ENCODE results near the gene C6orf132.
A peak's percentile ranks its signal among the peaks of the same experiment; 100 is the strongest.

C6orf132 gene

DNA sequence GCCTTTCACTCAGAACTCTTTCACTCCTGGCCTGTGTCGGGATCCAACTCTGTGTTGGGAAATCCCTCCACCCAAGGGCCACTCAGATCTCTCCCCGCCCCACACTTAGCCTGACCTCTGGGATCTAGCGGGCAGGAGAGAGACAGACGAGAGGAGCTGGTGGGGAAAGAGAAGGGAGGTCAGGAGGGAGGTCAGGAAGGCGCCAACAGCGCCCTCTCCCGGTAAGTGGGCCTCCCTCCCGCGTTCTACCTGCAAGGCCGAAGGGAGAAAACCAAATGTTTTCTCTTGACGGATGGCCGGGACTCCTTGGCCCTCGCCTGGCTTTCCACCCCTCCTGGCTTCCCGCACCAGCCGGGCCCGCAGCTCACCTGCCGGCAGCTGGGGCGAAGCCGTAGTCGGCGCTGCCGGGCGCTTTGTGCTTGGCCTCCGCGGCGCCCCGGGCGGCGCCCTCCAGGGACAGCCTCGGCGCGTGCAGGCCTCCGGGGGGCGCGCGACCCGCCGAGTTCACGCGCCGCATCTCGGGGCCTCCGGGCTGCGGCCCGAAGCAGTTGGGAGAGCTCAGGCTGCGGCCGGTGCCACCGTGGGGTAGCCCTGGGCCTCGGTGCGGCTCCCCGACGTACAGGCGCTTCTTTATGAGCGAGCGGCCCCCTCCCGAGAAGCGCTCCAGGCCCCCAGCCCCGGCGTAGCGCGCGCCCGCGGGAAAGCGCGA is 38.2 kb downstream of the C6orf132 start:
- DNase-seq, result no peak

GRCh38 chr6:42103753-42104094 is 38.7 kb downstream of the C6orf132 start:
- DNase-seq, result no peak

DNA sequence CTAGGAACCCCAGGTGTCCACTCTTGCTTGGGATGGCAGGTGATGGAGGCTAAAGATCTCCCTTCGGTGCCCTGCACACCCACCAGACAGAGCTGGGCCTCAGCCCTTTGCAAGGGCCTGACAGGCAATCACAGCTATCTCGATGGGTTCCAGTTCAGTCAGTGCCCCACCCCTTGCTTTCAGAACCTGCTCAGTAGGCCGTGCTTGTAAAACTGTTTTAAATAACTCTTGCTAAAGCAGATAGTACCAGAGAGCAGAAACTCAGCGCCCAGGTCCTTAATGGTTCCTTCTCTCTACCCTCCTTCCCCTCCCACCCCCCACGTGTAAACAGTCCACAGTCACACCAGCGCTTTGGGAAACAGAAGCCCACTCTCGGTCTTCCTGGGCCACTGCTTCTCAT is 39.2 kb downstream of the C6orf132 start:
- DNase-seq, result no peak

- no peak for DNase-seq
These were observed 41.2 kb downstream of the C6orf132 start for GRCh38 chr6:42101186-42101657.

GRCh38 chr6:42100029-42100901 is 42.2 kb downstream of the C6orf132 start:
- DNase-seq, result no peak

DNA sequence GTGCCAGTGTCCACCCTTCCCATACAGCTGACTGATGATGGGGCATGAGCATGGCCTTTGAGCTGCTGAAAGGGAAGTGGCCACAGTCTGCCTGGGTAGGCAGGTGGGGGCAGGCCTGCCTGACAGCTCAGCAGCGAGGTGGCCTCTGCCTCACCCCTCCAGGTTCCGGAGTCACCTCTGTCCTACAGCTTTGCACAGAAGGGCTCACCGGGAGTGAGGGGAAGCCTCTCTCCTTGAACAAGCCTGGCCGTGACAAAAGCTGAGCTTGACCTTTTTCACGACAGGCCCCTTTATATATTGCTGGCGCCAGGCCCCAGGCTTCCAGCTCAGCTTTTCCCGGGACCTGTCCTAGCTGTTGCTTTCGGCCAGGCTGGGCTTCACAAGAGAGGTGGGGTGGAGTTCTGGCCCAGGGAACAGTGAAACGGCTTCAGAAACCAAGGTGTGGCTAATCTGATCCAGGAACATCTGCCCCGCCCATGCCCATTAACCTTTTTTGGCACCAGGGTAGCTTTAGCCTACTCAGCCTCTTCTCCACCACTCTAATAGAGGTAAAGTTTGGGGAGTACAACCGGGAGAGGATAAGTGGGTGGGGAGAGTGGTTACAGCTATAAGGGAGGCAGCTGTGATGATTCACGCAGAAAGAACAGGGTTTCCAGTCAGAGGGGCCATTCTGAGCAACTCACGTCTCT is 42.9 kb downstream of the C6orf132 start:
- DNase-seq, result no peak

DNA sequence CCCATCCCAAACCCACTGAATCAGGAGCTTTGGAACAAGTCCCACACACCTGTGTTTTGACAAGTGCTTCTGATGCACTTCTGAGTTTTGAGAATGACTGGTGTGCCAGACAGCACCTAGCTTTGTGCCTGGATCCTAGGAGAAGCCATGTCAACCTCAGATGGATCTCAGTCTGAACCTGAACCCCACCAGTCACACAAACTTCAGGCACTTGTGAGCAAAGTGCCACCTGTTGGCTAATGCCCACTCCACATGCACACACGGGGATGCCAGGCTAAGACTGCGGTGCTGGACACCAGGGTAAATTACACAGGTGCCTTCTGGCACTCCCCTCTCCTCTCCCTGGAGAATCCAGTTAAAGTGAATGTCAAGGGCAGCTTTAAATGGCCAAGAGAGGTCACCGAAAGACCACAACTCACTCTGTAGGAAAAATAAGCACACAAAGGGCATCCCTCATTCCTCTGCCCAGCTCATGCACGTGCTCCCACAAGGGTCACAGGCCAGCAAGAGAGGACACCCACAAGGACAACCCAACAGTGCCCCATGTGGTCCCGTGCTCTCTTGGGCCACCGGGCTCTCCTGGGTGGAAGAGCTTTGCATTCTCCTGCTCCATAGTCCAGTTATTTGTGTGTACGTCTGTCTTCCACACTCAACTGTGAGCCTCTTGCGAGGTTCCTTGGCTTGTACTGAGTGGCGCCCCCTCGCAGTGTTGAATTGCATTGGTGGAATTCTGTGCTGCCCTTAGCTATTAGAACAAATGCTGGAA is 46.5 kb downstream of the C6orf132 start:
- DNase-seq, result no peak

GRCh38 chr6:42095094-42095493 is 47.3 kb downstream of the C6orf132 start:
- DNase-seq, result no peak

- DNase-seq, result no peak
These were observed 48.7 kb downstream of the C6orf132 start for GRCh38 chr6:42093582-42094329.

GRCh38 chr6:42091718-42092023 is 50.7 kb downstream of the C6orf132 start:
- no peak for DNase-seq

DNA sequence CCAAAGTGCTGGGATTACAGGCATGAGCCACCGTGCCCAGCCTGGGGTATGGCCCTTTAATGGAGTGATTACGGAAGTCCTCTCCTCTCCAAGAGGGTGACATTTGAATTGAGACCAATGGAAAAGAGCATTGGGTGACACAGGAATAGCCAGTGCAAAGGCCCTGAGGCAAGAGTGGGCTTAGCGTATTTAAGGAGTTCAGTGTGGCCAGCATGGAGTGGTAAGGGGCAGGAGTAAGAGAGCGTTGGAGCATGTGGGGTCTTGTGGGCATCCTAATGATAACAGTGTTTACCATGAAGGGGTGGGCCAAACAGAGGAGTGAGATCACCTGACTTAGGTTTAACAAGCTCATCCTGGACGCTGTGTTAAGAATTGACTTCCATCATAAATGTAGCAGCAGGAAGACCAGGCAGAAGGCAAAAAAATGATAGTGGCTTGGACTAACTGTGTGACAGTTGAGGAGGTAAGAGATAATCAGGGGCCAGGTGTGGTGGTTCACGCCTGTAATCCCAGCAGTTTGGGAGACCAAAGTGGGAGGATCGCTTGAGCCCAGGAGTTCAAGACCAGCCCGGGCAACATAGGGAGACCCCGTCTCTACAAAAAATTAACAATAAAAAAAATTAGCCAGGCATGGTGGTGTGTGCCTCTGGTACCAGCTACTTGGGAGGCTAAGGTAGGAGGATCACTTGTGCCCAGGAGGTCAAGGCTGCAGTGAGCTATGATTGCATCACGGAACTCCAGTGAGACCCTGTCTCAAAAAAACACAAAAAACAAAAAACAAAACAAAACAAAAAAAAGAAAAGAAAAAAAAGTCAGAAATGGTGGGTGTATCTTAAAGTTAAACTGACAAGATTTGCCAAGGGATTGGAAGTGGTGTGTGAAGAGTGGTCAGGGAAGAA is 51.4 kb downstream of the C6orf132 start:
- no peak for DNase-seq

- no peak for DNase-seq
These were observed 54.3 kb downstream of the C6orf132 start for GRCh38 chr6:42088101-42088591.

DNA sequence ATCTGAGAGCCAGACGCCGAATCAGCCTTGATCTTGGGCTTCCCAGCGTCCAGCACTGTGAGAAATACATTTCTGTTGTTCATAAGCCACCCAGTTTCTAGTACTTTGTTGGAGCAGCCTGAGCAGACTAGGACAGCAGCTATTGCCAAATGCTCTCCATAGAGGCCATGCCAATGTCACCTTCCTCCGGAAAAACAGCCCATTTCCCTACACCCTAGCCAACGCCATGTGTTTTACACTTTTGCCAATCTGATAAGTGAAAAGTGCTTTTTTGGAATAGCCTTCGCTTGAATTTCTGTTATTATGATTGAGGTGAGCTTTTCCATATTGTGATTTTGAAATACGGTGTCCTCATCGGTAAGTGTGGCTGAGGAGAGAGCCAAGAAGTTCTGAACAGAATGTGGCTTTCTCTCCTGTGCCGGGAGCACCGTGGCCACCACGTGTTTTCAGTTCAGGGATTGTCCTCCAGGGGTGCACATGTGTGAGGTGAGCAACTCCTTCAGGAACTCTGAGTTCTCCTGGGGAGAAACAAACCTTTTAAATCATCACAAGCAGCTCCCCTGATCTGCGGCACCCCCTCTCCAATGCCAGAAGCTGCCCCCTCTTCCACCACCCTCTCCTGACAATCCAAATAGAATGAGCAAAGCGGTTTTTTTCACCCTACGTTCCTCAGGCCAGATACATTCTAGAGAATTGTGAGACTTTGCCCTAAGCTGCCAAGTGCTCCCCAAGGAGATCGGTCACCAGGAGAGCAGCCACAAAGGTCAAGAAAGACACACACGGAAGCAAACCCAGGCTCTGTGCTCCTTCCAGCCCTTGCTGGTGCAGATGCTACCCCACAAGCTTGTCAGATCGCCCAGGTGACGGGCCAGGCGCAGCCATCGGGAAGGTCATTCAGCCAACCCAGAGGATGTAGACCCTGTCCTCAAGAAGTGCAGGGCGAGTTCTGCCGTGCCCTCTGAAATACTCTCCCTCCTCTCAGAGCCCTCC is 56.1 kb downstream of the C6orf132 start:
- no peak for DNase-seq

GRCh38 chr6:42084889-42085288 is 57.5 kb downstream of the C6orf132 start:
- DNase-seq, result no peak

GRCh38 chr6:42083530-42083929 is 58.9 kb downstream of the C6orf132 start:
- DNase-seq, result no peak

- DNase-seq, result no peak
These were observed 62.4 kb downstream of the C6orf132 start for GRCh38 chr6:42079941-42080464.

- DNase-seq, result no peak
These were observed 64.0 kb downstream of the C6orf132 start for GRCh38 chr6:42078386-42078785.

DNA sequence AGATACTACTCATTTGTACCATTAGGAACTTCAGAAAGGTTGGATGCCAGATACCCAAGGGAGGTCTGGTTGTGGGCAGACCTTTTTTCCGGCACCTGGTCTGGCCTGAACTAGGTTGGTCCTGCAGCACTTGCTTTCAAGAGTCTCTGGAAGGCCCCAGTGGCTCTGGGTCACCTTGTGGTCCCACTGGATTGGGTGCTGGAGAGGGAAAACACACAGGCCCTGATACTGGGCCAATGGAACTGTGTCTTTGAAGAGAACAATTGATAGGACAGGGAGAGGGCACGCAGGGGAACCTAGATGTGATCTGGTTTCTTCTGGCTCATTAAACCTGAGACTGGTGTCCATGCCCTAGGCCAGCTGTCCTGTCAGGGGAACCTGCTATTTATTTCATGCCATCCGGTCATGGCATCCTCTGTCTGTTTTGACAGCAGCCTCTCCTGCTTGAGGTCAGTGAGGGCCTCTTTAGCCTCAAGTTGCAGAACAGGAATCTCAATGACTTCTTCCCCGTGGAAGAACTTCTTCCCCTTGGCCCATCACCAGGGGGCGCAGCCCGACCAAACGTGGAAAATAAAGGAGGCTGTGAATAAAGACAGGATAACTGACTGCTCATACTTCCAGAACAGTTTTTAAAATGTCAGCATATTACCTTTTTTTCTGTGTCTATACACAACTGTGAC is 67.1 kb downstream of the C6orf132 start:
- peak; percentile 60 for DNase-seq

DNA sequence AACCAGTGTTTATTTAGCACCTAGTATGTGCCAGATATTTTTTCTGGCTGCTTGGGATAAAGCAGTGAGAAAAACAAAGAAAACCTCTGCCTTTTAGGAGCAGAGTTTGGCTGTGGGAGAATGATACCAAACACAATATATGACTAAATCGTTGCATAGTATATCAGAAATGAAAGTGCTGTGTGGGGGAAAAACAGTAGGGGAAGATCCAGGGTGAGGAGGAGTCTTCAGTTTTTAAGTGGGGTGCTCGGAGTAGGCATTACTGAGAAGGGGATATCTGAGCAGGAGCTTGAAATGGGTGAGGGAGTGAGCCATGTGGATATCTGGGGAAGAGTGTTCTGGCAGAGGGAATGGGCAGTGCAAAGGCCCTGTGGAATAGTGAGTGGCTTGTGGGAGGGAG is 69.1 kb downstream of the C6orf132 start:
- DNase-seq, result no peak
